ENCODE results near the gene NPAS4.
"Not testable (repeated sequence)": the region's sequence is repeated elsewhere in the genome, so short reads cannot be mapped to it uniquely, and the experiment has no call there.

The NPAS4 gene

GRCh38 chr11:66443602-66444001 is 22.8 kb downstream of the NPAS4 start:
- TF ChIP-seq POLR2A (IDR thresholded peaks at IDR 0.05; ENCODE audit: low read depth, low read length) (no peak), TAF1 (IDR thresholded peaks at IDR 0.05; ENCODE audit: borderline replicate concordance, low read depth, low read length) (no peak), POLR2AphosphoS5 (IDR thresholded peaks at IDR 0.05; ENCODE audit: low read depth, low read length) (no peak)
- FAIRE-seq (no peak), DNase-seq (ENCODE audit: insufficient read length) (no peak)

DNA sequence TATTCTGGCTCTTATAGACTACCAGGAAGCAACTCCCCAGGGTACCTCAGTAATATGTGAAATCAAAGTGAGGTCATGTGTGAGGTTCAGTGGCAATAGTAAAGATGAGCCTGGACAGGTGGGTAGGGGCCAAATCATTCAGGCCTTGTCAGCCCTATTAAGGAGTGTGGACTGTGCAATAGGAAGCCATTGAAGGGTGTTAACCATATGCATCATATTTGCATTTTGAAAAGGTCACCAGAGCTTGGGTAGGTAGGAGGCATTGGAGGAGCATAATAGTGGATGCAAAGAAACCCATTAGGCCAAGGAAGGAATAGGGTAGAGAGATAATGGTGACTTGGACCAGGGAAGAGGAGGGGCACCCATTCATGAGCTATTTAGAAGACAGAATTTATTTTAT is 26.2 kb downstream of the NPAS4 start:
- DNase-seq (ENCODE audit: insufficient read length) (no peak), FAIRE-seq (no peak)
- TF ChIP-seq POLR2AphosphoS5 (IDR thresholded peaks at IDR 0.05; ENCODE audit: low read depth, low read length) (no peak), POLR2A (IDR thresholded peaks at IDR 0.05; ENCODE audit: low read depth, low read length) (no peak), TAF1 (IDR thresholded peaks at IDR 0.05; ENCODE audit: borderline replicate concordance, low read depth, low read length) (no peak)

DNA sequence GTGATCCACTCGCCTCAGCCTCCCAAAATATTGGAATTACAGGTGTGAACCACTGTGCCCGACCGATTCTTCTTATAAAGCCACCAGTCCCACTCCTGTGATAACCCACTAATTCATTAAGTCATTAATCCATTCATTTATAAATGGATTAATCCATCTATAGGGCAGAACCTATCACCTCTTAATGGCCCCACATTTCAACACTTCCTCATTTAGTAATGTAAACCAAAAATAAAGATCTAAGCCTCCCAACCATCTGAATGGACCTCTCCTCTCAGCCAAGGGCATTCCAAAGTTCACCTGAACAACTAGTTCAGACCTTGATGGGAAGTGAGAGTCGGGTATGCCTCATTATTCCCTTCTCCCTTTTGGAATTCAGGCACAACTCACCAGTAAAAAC is 27.7 kb downstream of the NPAS4 start:
- DNase-seq (ENCODE audit: insufficient read length) (no peak), FAIRE-seq (no peak)
- no peak for TF ChIP-seq TAF1 (IDR thresholded peaks at IDR 0.05; ENCODE audit: borderline replicate concordance, low read depth, low read length)
- no peak for TF ChIP-seq POLR2AphosphoS5 (IDR thresholded peaks at IDR 0.05; ENCODE audit: low read depth, low read length)

- FAIRE-seq (no peak), DNase-seq (ENCODE audit: insufficient read length) (no peak)
- no peak for TF ChIP-seq TAF1 (IDR thresholded peaks at IDR 0.05; ENCODE audit: borderline replicate concordance, low read depth, low read length)
- TF ChIP-seq POLR2AphosphoS5 (IDR thresholded peaks at IDR 0.05; ENCODE audit: low read depth, low read length) = no peak
- no peak for TF ChIP-seq POLR2A (IDR thresholded peaks at IDR 0.05; ENCODE audit: low read depth, low read length)
Observed at GRCh38 chr11:66450560-66450959, 29.7 kb downstream of the NPAS4 start.

GRCh38 chr11:66451663-66452062 is 30.8 kb downstream of the NPAS4 start:
- TF ChIP-seq POLR2AphosphoS5 (IDR thresholded peaks at IDR 0.05; ENCODE audit: low read depth, low read length) (no peak), TAF1 (IDR thresholded peaks at IDR 0.05; ENCODE audit: borderline replicate concordance, low read depth, low read length) (no peak), POLR2A (IDR thresholded peaks at IDR 0.05; ENCODE audit: low read depth, low read length) (no peak)
- DNase-seq (ENCODE audit: insufficient read length) = no peak
- no peak for FAIRE-seq

- DNase-seq (ENCODE audit: insufficient read length) (no peak), FAIRE-seq (no peak)
- no peak for TF ChIP-seq TAF1 (IDR thresholded peaks at IDR 0.05; ENCODE audit: borderline replicate concordance, low read depth, low read length)
- TF ChIP-seq POLR2A (IDR thresholded peaks at IDR 0.05; ENCODE audit: low read depth, low read length) = no peak
- no peak for TF ChIP-seq POLR2AphosphoS5 (IDR thresholded peaks at IDR 0.05; ENCODE audit: low read depth, low read length)
Observed at GRCh38 chr11:66454247-66454646, 33.4 kb downstream of the NPAS4 start.

DNA sequence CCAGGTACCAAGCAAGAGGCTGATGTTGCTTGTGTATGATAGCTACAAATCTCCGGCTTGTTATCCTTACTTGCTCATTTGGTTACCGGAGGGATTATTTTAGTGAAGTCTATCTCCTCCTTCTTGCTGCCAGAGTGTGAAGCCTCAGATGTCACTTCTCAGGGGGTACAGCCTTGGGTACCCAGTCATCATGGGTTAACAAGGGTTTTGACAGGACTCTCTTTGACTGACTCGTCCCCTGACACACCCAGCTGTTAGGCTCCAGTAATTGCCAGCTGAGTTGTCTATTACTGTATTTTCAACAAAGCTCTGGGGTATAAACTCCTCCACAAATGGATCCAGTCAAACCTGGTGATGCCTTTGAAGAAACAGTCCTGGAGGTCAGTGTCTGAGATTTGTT is 34.0 kb downstream of the NPAS4 start:
- no peak for DNase-seq (ENCODE audit: insufficient read length)
- FAIRE-seq = no peak
- TF ChIP-seq POLR2A (IDR thresholded peaks at IDR 0.05; ENCODE audit: low read depth, low read length) (no peak), POLR2AphosphoS5 (IDR thresholded peaks at IDR 0.05; ENCODE audit: low read depth, low read length) (no peak), TAF1 (IDR thresholded peaks at IDR 0.05; ENCODE audit: borderline replicate concordance, low read depth, low read length) (no peak)

DNA sequence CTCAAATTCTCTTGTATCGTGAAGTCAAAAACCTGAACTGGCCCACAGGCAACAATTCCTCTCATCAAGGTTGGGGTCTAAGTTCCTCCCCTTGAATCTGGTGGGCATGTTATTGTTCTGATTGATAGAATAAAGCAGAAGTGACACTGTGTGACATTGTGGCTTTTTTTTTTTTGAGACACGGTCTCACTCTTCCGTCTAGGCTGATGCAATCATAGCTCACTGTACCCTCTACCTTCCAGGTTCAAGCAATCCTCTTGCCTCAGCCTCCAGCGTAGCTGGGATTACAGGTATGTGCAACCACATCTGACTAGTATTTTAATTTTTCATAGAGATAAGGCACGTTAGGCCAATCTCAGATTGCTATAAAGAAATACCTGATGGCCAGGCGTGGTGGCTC is 37.0 kb downstream of the NPAS4 start:
- TF ChIP-seq POLR2AphosphoS5 (IDR thresholded peaks at IDR 0.05; ENCODE audit: low read depth, low read length) = no peak
- TF ChIP-seq POLR2A (IDR thresholded peaks at IDR 0.05; ENCODE audit: low read depth, low read length) = no peak
- no peak for TF ChIP-seq TAF1 (IDR thresholded peaks at IDR 0.05; ENCODE audit: borderline replicate concordance, low read depth, low read length)
- no peak for DNase-seq (ENCODE audit: insufficient read length)

DNA sequence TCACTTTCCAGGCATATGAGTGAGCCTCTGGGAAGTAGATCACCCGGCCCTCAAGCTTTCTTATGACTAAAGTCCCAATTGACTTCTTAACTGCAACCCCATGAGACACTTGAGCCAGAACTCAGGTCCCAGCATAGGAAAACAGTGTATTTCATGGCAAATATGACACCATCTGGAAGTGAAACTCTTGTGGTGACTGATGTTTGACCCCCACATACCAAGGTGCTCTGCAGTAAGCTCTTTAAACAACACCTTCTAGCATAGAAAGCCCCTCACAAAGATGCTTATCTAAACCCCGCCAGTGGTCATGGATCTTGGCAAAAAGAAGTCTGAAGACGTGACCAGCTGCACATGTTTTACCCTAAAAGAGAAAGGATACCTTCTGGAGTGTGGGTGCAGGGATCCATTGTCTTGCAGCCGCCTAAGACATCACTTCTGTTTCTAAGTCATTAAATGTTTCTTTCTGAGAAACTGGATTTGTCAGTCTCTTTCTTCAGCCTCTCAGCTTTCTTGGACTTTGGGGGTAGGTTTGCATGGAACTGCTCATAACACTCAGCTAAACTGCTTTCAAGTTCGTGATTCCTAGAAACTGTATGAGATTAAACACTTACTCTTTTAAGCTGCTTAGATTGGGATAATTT is 38.4 kb downstream of the NPAS4 start:
- FAIRE-seq = peak; percentile 9
- DNase-seq (ENCODE audit: insufficient read length) = no peak
- TF ChIP-seq POLR2AphosphoS5 (IDR thresholded peaks at IDR 0.05; ENCODE audit: low read depth, low read length) (no peak), TAF1 (IDR thresholded peaks at IDR 0.05; ENCODE audit: borderline replicate concordance, low read depth, low read length) (no peak), POLR2A (IDR thresholded peaks at IDR 0.05; ENCODE audit: low read depth, low read length) (no peak)

More for the DNA sequence above, 37.0 kb downstream of the NPAS4 start:
- FAIRE-seq = no peak

DNA sequence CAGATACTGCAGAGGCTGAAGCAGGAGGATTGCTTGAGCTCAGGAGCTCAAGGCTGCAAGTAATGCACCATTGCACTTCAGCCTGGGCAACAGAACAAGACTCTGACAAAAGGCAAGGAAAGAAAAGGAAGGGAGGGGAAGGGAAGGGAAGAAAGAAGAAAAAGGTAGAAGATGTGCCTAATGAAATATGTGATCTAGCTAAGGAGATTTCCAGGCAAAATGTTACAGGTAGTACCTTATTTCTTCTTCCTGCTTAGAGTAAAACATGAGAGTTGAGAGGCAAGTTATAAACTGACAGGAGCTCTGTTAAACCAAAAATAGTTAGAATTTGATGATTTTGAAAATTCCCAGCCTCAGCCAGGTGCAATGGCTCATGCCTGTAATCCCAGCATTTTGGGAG is 41.2 kb downstream of the NPAS4 start:
- no peak for FAIRE-seq
- DNase-seq (ENCODE audit: insufficient read length) = no peak
- TF ChIP-seq POLR2AphosphoS5 (IDR thresholded peaks at IDR 0.05; ENCODE audit: low read depth, low read length) = no peak
- TF ChIP-seq POLR2A (IDR thresholded peaks at IDR 0.05; ENCODE audit: low read depth, low read length) = no peak
- no peak for TF ChIP-seq TAF1 (IDR thresholded peaks at IDR 0.05; ENCODE audit: borderline replicate concordance, low read depth, low read length)

- no peak for FAIRE-seq
- no peak for TF ChIP-seq TAF1 (IDR thresholded peaks at IDR 0.05; ENCODE audit: borderline replicate concordance, low read depth, low read length)
- no peak for TF ChIP-seq POLR2A (IDR thresholded peaks at IDR 0.05; ENCODE audit: low read depth, low read length)
- no peak for TF ChIP-seq POLR2AphosphoS5 (IDR thresholded peaks at IDR 0.05; ENCODE audit: low read depth, low read length)
- no peak for DNase-seq (ENCODE audit: insufficient read length)
Observed at GRCh38 chr11:66462911-66463310, 42.1 kb downstream of the NPAS4 start.

DNA sequence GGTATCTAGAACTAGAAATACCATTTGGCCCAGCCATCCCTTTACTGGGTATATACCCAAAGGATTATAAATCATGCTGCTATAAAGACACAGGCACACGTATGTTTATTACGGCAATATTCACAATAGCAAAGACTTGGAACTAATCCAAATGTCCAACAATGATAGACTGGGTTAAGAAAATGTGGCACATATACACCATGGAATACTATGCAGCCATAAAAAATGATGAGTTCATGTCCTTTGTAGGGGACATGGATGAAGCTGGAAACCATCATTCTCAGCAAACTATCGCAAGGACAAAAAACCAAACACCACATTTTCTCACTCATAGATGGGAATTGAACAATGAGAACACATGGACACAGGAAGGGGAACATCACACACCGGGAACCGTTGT is 43.3 kb downstream of the NPAS4 start:
- FAIRE-seq; DNase-seq (ENCODE audit: insufficient read length): not testable (repeated sequence)

GRCh38 chr11:66464916-66465315 is 44.1 kb downstream of the NPAS4 start:
- TF ChIP-seq POLR2AphosphoS5 (IDR thresholded peaks at IDR 0.05; ENCODE audit: low read depth, low read length) = no peak
- TF ChIP-seq TAF1 (IDR thresholded peaks at IDR 0.05; ENCODE audit: borderline replicate concordance, low read depth, low read length) = no peak
- TF ChIP-seq POLR2A (IDR thresholded peaks at IDR 0.05; ENCODE audit: low read depth, low read length) = no peak
- no peak for DNase-seq (ENCODE audit: insufficient read length)
- FAIRE-seq = no peak

Measured in GM12892 (cell line).